GM18951 (cell line): Measurements from ENCODE around the gene GRK5.

Source experiments
- POLR2A ChIP-seq: IDR thresholded peaks from 4 replicates; pipeline ENCODE4 v1.6.1; 2011; ENCODE audit warnings: mild to moderate bottlenecking; ENCODE audit not compliant: insufficient read length, insufficient read depth; ENCODE audit errors: extremely low read depth
- in situ Hi-C: fragments of 300-500 bp; cut with MboI; formaldehyde crosslinking; loops from one replicate; pipeline ENCODE4 v1.12.0; 2022; ENCODE audit warnings: low sequenced_read_pairs, mixed read lengths, inconsistent platforms; ENCODE audit not compliant: unreplicated experiment

Gene GRK5

DNA sequence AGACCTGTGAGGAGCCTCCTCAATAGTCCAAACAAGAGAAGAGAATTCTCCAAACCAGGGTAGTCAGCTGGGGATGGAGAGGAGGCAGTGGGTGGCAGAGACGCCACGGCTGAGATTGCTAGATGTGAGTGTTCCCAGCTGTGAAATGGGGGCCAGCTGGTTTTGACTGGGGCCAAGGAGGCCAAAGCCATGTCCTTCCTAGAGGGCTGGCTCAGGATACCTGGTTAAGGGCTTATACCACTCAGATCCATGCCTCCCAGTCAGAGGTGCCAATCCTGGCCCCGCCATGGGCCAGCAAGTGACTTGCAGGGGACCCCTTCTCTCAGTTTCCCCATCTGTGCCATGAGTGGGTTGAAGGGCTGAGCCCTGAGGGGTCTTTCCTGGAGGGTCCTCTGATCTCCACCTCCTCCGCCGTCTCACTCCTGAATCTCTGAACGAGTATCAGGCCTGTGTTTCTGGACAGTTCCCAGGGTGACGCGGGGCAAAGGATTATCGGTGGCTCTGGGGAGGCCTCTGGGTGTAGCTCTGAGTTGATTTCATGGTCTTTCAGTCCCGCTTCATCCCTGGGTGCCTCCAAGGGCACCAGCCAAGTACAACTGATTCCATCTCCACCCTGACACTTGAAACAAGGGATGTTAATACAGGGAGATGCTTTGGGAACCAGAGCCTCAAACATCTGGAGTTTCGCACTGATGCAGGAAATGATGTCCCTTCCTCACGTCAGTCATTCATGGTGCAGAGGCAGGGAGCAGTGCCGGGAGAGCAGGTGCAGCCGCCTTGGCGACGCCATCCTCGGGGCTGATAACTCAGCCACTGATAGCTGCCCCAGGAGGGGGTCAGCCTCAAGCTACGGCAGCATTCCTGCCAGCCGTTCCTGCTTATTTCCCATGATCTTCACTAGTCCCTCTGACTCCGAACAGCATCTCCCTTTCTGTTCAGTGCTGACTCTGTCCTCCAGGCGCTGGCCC, 208.4 kb downstream of the GRK5 start:
- TF ChIP-seq POLR2A = no peak
- in situ Hi-C loops = loop anchor here (10.0 kb wide), 1 partner anchor 221 kb away; no protein-coding TSS in a partner anchor

DNA sequence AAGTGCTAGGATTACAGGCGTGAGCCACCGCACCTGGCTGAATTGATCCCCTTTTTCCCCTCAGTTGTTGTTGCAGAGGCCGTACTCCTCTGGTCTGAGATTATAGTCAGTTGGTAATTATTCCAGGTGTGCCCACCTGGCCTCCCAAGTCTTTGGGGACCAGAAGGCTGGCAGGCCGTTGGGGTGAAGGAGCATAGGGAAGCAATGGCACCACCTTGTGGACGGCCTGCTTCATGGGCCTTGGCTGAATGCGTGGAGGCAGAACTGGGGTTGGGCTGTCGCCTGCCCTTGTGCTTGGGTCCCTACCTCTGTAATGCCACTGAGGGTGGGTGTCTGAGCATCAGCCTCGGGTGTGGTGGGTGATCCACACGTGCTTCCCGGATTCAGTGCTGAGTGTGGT, 209.5 kb downstream of the GRK5 start:
- no peak for TF ChIP-seq POLR2A
- in situ Hi-C loops = loop anchor here (10.0 kb wide), 1 partner anchor 222 kb away; no protein-coding TSS in a partner anchor

DNA sequence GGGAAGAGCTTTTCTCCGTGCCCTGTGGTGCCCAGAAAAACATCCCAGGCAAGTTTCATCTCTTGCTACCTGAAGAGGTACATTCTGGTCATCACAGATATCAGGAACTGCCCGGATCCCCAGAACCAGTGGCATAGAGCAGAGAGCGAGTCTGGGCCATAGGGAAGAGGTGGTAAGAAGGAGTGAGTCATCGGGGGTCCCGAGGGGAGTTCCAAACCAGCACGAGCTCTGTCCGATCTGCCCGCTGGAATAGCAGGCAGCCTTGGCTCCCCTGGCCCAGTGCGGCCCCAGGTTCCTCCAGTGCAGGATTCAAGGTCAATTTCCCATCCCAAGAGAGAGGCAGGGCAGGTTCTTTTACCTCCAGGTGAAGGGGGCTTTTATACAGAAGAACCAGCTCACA, 210.5 kb downstream of the GRK5 start:
- TF ChIP-seq POLR2A = no peak
- in situ Hi-C loops = loop anchor here (10.0 kb wide), 1 partner anchor 223 kb away; no protein-coding TSS in a partner anchor

DNA sequence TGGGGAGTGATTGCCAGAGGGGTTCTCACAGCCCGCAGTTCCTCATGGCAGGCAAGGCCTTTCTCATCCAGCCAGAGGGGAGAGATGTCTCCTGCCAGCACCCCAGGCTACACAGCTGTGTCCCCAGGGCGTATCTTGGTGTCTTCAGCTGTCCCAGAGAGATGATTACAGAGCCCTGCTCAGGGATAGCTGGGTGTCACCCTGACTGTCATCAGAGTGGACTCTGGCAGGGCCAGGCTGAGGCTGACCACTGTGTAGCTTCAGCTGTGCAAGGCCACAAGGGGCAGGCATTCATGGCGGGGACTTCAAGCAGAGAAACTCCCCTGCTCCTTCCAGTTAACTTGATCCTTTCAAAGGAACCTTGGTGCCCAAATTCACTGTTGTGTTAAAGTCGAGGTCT, 211.0 kb downstream of the GRK5 start:
- in situ Hi-C loops = loop anchor here (10.0 kb wide), 1 partner anchor 224 kb away; no protein-coding TSS in a partner anchor
- TF ChIP-seq POLR2A = no peak

DNA sequence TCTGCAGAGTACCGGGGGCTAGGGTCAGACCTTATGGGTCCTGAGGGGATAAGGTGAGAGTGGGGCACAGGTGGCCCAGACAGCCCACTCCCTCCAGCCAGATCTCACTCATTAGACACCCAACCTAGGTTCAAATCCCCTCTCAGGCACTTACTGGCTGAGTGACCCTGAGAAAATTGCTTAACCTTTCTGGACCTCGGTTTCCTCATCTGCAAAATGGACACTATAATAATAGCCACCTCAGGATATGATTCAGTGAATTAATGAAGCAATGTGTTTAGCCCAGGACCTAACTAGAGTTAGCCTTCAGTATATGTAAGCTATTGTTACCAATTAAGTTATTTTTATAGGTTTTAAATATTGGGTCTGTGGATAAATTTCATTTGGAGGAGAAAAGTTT, 212.6 kb downstream of the GRK5 start:
- TF ChIP-seq POLR2A = no peak
- in situ Hi-C loops = loop anchor here (10.0 kb wide), 1 partner anchor 225 kb away; no protein-coding TSS in a partner anchor

DNA sequence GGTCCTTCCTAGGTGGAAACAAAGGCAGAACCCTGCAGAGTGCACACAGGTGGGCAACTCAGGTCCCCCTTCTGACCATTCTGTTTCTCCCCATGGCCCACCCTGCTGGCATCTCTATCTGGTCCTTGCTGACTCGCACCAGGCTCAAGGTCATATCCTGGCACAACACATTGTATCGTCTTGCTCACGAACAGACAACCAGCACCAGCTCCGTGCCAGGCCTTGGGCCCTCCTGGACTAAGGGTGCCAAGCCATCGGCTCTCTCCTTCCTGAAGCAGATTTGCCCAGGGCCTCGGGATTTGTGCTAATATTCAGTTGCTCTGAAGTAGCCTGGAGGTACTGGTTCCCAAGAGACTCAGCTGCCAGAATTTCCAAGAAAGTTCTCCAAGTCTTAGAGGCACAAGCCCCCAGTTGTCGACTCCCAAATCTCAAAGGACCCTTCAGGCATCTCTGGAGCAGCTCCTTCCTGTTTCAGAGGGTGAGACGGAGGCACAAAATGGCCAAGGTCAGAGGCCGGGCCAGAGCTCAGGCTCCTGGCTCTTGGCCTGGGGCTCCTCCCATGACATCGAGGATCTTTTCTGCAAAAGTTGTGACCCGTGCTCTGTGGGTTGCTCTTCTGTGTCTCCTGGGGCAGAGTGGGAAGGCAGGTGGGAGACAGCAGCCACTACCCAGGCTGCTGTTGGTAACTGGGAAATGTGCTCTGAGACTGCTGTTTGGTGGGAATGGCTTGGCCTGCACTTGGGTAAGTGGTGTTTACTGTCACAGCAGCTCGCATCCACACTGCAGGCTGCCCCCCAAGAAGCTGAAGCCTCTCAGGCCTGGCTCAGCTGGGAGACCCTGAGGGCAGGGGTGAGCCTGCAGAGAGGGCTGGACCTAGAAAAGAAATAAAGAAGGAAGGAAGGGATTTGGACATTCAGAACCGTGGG, 213.8 kb downstream of the GRK5 start:
- TF ChIP-seq POLR2A = no peak
- in situ Hi-C loops = no loop called here

DNA sequence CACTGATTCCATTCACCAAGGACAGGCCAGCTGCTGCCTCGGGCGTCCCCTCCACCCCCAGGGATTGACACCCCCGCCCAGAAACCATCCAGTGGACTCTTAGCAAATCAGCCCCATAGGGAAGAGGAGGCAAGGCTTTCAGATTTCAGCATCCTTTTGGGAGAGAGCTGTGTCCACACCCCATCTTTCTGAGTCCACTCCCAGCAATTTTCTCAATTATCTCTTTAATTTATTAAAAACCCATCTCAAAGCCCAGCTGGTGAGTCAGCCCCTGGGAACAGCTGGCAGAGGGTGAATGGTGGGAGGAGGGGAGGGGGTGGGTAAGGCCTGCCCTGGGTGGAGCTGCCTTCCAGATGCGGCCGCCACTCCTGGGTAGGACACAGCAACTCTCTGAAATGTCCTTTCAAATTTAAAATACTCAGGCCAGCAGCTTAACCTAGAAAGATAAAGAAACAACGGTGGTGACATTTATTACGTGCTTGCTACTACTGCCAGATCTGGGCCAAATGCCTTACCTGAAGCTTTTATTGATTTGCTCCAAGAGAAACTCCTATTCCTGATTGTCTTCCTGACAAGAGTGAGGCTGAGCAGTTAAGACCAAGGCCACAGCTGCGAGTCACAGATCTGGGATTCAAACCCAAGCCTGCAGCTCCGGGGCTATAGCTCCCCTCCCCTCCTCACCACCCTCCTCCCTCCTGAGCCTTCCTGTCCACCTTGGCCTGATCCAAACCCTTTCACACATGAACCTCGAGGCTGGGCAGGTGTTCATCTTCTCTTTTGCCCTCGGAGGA, 214.7 kb downstream of the GRK5 start:
- no peak for TF ChIP-seq POLR2A
- in situ Hi-C loops = no loop called here

DNA sequence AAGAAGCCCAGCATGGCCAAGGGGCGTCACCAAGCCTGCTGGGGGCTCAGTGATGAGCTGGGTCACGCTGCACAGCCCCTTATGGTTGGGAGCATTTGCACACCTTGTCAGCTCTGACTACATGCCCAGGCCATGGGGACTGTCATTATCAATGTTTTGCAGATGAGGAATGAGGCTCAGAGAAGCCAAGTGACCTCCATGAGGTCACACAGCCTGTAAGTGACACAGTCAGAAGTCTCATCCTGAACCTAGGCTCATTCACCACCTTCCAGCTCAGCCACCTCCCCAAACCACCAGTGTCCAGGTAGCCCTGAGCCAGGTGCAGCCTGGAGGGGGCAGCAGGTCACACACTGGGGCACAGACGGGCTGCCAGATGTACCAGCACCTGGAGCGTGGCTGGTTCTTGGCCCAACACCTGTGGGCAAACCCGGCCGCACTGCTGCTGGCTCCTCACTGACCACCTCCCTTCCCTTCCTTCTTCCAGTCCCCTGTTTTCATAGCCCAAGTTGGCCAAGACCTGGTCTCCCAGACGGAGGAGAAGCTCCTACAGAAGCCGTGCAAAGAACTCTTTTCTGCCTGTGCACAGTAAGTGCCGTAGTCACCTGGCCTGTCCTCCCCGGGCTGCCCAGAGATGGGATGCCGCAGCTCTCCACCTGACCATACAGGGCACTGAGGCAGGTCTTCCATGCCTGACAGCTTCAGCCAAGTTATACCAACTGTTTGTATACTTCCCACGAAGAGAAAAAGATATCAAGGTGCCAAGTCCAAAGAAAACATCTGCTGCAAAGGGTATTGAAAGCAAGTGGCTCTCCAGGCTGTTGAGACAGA, 215.5 kb downstream of the GRK5 start:
- no peak for TF ChIP-seq POLR2A
- in situ Hi-C loops = no loop called here

DNA sequence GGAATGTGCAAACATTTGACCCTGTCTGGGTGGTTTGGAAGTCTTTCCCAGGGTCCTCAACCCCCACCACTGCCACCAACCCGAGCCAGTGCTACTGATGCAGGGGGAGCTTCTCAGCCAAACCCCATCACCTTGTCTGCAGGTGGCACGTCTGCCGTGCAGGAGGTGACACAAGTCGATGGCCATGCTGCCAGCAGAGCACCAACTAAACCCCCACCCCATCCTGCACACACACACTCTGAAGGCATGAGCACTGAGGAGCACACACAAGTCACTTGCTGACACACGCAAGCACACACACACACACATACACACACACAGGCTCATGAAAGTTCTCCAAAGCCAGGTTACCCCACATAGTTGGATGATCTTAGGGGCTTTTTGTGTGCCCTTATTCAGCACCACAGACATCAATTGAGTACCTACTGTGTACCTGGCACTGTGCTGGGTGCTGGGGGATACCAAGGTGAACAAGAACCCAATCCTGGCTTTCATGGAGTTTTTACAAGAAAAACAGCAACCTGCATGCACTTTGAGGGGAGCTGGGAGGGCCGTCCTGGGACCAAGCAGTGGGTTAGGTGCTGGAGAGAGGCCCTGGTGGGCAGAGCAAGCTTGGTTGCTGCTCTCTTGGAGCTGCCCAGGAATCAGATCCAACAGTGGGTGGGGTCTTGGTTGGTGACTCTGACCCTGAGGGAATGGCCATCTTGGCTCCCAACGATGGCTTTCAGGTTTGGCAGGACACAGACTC, 216.3 kb downstream of the GRK5 start:
- in situ Hi-C loops = no loop called here
- TF ChIP-seq POLR2A = no peak

DNA sequence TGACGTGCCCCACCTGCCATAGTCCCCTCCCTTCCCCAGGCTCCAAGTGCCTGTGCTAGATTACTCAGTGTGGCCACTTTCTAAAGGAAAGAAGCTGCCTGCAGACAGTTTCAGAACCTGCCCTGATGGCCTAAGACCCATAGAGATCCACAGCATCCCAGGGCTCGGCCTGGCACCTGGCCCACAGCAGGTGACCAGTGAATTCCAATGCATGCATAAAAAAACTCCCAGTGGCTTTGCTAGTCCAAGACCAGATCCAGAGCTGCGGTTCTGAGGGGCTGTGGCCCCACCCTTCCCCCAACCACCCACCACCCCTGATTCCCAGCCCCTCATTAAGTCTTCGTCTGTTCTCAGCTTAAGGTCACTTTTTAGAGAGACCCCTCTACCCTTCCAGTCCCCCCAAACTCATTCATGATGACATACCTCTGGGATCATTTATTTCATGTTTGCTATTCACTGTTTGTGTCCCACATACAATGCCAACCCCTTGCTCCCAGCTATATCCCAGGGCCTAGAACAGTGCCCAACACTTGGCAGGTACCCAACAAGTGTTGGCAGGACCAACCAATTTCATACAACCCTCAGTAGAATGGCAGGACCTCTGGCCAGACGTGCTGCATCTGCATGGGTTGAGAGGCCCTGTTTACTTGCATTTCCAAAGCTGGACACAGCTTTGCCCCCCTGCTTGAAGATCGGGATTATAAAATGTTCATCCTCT, 217.0 kb downstream of the GRK5 start:
- in situ Hi-C loops = no loop called here
- no peak for TF ChIP-seq POLR2A
